Erythroblast (primary cell): ENCODE results near the gene CTBS.
"Not testable (repeated sequence)": the region's sequence is repeated elsewhere in the genome, so short reads cannot be mapped to it uniquely, and the experiment has no call there.

ENCODE experiments used
- DNase-seq, 2 experiments: peaks; one replicate each; lab custom pipeline; 2025; lab: John Stamatoyannopoulos, UW
- GATA1 ChIP-seq: IDR thresholded peaks from 2 replicates; pipeline ENCODE4 v1.6.1; 2011; ENCODE audit warnings: low read depth, mild to moderate bottlenecking, control low read depth, low read length, moderate library complexity
- POLR2A ChIP-seq: IDR thresholded peaks from 2 replicates; pipeline ENCODE4 v1.6.1; 2011; ENCODE audit warnings: mild to moderate bottlenecking, low read length

The CTBS gene

DNA sequence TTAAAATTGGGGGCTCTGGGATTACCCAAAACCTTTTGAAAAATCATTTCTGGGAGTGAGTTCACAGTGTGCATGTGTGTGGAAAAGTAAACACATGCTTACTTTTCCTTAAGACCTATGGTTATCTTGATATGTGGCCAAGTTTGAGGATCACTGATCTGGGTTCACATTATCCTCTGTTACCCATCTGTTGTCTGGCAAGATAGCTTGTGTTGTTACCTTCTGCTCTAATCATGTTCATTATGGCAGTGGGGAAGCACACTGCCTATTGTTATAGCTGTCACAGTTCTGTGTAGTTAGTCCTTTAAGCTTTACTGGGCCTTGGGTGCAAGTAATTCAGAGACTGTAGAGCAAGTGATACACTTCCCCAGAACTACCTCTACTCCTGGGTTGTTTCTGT lies 5.0 kb downstream of the CTBS start:
- TF ChIP-seq GATA1 (no peak), POLR2A (no peak)

DNA sequence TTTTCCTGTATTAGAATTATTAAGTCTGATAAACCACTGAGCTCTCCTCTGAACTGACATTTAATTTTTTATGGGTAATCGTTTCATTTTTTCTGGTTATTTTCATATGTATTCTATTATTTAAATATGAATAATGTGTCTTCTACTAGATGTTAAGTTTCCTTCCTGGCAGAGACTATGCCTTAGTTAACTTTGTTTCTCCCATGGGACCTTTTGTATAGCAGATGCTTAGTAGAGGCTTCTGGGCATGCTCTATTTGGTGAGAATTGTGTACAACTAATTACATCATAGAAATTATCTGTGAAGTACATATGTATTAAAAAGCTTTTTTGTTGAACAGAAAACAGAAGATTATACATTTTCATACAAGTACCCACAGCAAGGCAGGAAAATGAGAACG lies 23.4 kb downstream of the CTBS start:
- no peak for DNase-seq
- TF ChIP-seq GATA1 (no peak), POLR2A (no peak)

More for the DNA sequence above, 5.0 kb downstream of the CTBS start:
- DNase-seq: peak in 1 of 2 experiments; percentile 36

DNA sequence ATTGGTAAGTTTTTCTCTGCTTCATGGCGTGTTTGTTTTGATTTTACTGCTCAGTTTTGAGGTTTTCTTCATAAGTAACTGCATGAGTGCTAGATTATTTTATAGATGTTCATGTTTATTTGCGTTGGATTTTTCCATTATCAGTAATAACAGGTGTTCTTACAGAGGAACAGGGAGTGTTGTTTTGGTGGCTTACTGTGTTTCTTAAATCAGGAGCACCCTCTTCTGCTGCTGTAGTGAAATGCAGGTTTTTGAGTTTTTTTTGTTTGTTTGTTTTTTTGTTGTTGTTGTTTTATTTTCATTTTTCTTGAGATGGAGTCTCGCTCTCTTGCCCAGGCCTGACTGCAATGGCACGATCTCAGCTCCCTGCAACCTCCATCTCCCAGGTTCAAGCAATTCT lies 32.6 kb downstream of the CTBS start:
- DNase-seq: peak; percentile 29 to 50
- TF ChIP-seq GATA1 (no peak), POLR2A (no peak)

DNA sequence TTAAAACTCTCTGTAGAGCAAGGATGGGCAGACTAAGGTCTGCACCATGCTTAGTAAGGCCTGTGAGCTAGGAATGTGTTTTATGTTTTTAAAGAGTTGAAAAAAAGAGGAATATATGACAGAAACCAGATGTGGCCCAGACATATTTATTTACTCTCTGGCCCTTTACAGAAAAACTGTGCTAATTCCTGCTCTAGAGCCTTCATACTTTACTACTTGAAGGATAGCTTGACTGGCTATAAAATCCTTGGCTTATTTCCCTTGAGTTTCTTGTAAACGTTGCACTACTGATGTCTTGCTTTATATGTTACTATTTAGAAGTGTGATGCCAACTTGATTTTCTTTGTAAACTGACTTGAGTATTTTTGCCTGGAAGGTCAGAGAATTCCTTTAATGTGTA lies 33.5 kb downstream of the CTBS start:
- DNase-seq: no peak
- no peak for TF ChIP-seq POLR2A
- no peak for TF ChIP-seq GATA1

DNA sequence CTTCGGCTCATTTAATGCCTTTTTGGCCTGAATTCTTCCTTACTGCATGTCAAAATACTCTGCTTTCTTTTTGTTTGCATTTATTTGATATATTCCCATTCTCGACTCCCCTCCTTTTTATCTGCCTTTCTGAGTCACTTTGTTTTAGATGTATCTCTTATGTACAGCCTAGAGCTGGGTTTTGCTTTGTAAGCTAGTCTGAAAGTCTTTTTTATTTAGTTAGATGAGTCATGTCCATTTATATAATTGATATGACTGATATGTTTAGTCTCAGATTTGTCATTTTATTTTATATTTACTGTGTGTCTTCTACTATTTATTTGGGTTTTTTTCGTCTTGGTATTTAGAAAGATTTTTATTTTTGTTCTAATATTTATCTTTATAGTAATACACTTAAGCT lies 34.3 kb downstream of the CTBS start:
- TF ChIP-seq GATA1: no peak
- TF ChIP-seq POLR2A: no peak
- no peak for DNase-seq

DNA sequence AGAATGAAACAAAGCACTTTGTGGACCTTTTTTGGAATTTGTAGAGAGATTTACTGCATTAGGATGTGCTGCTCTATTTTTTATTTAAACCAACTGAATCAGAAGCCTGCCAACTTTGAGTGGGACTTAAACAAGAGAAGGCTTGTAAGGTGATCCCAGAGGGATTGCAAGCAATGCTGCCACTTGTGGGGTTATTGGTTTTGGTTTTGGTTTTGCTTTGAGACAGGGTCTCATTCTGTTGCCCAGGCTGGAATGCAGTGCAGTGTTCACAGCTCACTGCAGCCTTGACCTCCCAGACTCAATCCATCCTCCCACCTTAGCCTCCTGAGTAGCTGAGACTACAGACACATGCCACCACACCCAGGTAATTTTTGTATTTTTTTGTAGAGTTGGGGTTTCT lies 35.6 kb downstream of the CTBS start:
- no peak for DNase-seq
- TF ChIP-seq POLR2A (no peak), GATA1 (no peak)

DNA sequence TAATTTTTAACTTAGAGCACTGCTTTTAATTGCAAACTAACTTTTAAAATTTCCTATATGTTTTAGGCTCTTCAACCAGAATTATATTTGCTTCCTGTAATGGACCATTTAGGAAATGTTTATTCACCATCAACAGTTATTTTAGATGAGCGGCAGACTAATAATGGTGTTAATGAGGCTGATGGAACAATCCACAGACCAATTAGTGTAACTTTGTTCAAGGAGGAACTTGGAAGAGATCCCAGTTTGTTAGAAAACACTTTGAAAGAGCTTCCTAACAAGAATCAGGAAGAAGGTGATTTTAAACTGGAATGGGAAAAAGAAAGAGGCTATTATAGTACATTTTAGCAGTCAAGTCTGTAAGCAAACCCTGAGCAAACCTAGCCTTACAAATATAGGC lies 48.5 kb downstream of the CTBS start:
- no peak for DNase-seq
- TF ChIP-seq POLR2A (no peak), GATA1 (no peak)

DNA sequence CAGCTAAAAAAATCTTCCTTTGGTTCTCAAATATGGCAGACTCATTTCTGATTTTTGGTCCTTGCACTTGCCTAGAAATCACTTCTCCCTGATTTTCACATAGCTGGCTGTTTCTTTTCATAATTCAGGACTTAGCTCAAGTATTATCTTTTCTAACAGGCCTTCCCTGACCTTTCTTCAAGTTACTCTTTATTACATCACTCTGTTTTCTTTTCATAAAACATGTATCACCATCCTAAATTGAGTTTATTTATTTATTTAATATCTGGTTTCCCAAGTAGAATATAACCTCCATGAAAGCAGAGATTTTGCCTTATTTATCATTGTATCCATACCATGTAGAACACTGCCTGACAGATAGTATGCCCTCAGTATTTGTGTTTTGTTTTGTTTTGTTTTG lies 49.6 kb downstream of the CTBS start:
- peak in 1 of 2 experiments; percentile 14 for DNase-seq

DNA sequence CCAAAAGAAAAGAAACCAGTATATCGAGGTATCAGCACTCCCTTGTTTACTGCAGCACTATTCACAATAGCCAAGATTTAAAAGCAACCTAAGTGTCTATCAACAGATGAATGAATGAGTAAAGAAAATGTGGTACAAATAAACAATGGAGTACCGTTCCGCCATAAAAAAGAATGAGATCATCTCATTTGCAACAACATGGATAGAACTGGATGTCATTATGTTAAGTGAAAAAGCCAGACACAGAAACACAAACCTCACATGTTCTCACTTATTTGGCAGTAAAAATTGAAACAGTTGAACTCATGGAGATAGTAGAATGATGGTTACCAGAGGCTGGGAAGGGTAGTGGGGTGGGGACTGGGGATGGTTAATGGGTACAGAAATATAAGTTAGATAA lies 63.6 kb downstream of the CTBS start:
- no peak for DNase-seq
- no peak for TF ChIP-seq POLR2A
- no peak for TF ChIP-seq GATA1

More for the DNA sequence above, 49.6 kb downstream of the CTBS start:
- TF ChIP-seq GATA1: no peak
- no peak for TF ChIP-seq POLR2A

DNA sequence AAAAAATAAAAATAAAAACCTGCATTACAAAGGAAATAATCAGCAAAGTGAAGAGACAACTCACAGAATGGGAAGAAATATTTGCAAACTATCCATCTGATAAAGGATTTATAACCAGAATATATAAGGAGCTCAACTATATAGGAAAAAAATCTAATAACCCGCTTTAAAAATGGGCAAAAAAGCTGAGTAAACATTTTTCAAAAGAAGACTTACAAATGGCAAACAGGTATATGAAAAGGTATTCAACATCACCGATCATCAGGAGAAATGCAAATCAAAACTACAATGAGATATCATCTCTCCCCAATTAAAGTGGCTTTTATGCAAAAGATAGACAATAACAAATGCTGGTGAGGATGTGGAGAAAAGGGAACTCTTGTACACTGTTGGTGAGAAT lies 64.1 kb downstream of the CTBS start:
- DNase-seq: no peak

DNA sequence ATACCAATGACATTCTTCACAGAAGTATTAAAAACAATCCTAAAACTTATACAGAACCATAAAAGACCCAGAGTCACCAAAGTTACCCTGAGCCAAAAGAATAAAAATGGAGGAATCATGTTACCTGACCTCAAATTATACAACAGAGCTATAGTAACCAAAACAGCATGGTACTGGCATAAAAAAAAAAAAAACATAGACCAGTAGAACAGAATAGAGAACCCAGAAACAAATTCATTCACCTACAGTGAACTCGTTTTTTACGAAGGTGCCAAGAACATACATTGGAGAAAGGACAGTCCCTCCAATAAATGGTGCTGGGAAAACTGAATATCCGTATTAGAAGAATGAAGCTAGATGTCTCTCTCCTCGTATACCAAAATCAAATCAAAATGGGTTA lies 65.2 kb downstream of the CTBS start:
- no peak for DNase-seq
- TF ChIP-seq GATA1 (no peak), POLR2A (no peak)

More for the DNA sequence above, 64.1 kb downstream of the CTBS start:
- TF ChIP-seq GATA1 (no peak), POLR2A (no peak)

DNA sequence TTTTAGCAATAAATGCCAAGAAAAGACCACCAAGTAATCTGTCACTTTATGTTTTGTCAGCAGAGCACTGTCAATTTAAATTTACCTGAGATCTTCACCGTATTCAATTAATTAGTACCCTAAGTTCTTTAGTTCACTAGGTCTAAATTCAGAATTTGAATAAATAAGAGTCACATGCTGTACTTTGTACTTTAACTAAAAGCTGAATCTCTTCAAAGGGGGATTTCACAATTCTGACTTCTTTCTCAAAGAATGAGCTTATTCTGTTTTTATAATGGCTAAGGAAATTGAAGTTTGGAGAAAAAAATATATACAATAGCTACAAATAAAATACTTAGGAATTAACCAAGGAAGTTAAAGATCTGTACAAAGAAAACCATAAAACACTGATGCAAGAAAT lies 65.7 kb downstream of the CTBS start:
- TF ChIP-seq POLR2A: no peak
- no peak for TF ChIP-seq GATA1

DNA sequence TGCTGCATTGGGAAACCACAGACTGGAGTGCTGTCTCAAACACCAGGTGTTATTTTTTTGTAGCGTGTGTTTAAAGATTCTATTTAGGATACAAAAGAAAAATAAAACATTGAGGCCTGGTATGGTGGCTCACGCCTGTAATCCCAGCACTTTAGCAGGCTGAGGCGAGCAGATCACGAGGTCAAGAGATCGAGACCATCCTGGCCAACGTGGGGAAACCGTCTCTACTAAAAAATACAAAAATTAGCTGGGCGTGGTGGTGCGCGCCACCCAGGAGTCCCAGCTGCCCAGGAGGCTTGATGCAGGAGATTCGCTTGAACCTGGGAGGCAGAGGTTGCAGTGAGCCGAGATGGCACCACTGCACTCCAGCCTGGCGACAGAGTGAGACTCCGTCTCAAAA lies 66.4 kb downstream of the CTBS start:
- DNase-seq: not testable (repeated sequence)

More for the DNA sequence above, 65.7 kb downstream of the CTBS start:
- no peak for DNase-seq

DNA sequence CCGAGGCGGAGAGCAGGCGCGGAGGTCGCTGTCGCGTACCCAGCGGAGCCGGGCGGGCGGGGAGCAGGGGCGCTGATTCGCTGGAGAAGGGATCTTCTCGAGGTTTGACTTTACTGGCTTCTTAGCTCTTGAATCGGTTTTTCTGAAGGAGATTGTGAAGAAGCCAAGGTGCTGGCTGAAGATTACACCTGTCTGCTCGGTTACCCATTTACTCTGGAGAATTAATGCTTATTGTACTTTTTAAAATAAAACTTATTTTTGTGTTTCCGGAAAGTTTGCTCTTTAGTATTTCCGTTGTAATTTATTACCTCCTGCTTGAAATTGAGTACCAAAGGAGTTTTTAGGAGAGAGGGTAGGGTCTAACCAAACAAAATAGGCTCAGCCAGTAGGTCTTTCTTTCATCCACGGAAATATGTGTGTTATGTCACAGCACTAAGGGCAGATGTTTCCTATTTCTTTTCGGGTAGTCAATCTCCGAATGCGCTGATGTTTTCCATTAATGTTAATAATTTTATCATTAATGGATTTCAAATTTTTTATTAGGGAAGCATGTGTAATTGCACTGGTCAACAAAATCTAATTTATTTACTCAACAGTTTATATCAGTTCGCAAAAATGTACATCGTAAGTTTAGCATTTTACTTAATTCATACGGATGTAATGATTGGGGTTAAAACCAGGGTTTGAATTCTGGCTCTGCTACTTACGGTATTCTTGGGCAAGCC lies 67.3 kb downstream of the CTBS start:
- TF ChIP-seq POLR2A: peak; percentile 70
- TF ChIP-seq GATA1: no peak
- peak in 1 of 2 experiments; percentile 38 for DNase-seq

DNA sequence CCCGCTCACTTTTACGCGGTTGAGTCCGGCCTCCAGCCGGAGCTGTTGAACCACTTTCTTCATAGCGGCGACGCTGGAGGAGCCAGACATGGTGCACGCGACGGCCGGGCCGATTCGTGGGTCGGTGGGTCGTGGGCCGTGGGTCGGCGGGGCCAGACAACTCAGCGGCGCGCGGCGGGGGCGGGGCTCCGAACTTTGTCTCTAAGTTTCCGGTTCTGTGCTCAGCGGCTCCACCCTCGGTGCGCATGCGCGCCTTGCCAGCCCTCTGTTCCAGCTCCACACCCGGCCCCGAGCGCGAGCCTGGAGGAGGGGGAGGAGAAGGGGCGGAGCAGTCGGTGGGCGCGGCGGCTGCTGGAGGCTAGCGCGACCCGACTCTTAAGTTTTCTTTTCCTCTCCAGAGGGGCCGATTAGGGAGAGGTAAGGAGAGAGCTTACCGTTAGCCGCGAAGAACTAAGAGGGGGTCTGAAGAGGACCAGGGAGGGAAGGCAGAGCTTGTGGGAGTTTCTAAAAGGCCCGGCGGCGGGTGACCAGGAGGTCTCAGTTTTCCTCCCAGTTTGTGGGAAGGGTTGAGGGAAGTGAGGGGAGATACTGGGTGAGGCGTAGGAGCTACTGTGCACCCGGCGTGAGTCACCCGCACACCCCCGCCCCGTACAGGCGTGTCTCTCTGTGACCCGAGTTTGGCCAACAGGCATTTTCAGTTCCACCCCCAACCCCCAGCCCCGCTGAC lies 68.1 kb downstream of the CTBS start, which contains the start of the genes GNG5 and SPATA1:
GNG5 (minus strand) TSS at position 580 of the 727 bp plus-strand sequence; CDS start at position 90, 490 bp downstream.
SPATA1 (plus strand) TSS at position 385 of the 727 bp plus-strand sequence. CDS start 9,974 bp downstream, outside the sequence.
- DNase-seq: peak; percentile 98 to 99
- TF ChIP-seq POLR2A (peak; percentile 95), GATA1 (no peak)
